Mesothelial cell of epicardium (in vitro differentiated cells): ENCODE results near the gene MX2. TPM values are rescaled to one million over a fixed set of nuclear protein-coding genes. Genes with fewer than 3 reads are reported as not detected.
A peak's percentile ranks its signal among the peaks of the same experiment; 100 is the strongest.

ENCODE experiments used
- DNase-seq, 2 experiments: peaks; one replicate each; pipeline ENCODE4 v3.0.0; 2021; ENCODE audit warnings: low spot score in 2 of 2; ENCODE audit not compliant: unreplicated experiment in 2 of 2
- H3K27ac Mint-ChIP-seq: 2 replicates; pipeline ENCODE4 v1.8.0; 2021; ENCODE audit warnings: mixed read lengths
- H3K27me3 Mint-ChIP-seq: 2 replicates; pipeline ENCODE4 v1.8.0; 2021; ENCODE audit warnings: low read depth, mixed read lengths
- H3K36me3 Mint-ChIP-seq: 2 replicates; pipeline ENCODE4 v1.8.0; 2021; ENCODE audit warnings: mixed read lengths
- H3K4me1 Mint-ChIP-seq: 2 replicates; pipeline ENCODE4 v1.8.0; 2021; ENCODE audit warnings: mixed read lengths
- H3K4me3 Mint-ChIP-seq: 2 replicates; pipeline ENCODE4 v1.8.0; 2021; ENCODE audit warnings: mild to moderate bottlenecking, moderate library complexity, mixed read lengths
- H3K9me3 Mint-ChIP-seq: 2 replicates; pipeline ENCODE4 v1.8.0; 2021; ENCODE audit warnings: mixed read lengths
- total RNA-seq: library from RNA; stranded (reverse); gene quantifications from 3 replicates; pipeline ENCODE4 v1.2.1, GENCODE V29; 2021
- TF ChIP-seq, protein P1 (sequence below): fragments of 200-600 bp; sonication (generic); IDR thresholded peaks from one replicate; pipeline ENCODE4 v1.5.0; 2021; ENCODE audit warnings: antibody characterized with exemption; ENCODE audit not compliant: unreplicated experiment

Gene MX2
- total RNA-seq, 1 donor from 2014 or later = 3.2 TPM

DNA sequence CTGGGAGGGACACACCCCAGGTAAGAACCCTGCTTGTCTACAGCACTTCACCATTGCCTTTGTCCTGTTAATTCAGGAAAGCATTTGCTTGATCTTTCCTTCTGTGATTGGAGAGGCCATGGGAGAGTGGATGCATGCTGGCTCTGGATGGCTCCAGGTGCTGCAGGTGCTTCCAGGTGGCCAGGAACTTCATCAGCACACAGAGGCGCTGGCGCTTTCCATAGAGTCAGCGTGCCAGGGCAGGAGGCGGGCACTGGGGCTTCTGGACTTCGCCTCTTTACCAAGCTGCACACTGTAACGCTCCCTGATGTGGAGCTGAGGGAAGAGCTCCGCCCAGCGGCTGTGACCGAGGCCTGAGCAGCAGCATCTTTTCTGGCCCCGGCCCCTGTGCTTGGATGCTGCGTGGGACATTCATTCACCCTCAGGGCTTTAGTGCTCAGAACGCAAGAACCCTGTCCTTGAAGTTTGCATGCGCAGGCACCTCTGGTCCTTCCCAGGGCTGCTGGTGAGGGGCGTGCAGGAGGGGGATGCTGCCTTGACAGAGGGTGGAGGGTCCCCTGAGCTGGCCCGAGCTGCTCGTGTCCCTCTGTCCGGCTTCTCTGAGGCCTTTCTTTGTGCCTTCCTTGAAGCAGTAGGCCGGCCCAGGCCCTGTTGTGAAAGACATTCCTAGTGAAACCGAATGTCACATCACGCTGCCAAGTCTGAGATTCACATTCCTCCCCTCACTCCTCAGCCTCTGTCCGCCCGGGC lies 1.6 kb upstream of the MX2 start:
- no peaks in the 10 kb centered on the region for H3K9me3 Mint-ChIP-seq
- no peaks in the 10 kb centered on the region for H3K36me3 Mint-ChIP-seq
- H3K27ac Mint-ChIP-seq = no peak overlapping the region
- no peak overlapping the region for H3K4me3 Mint-ChIP-seq
- H3K4me1 Mint-ChIP-seq = no peaks in the 10 kb centered on the region
- peaks cover 10% of the 10 kb centered on the region for H3K27me3 Mint-ChIP-seq
- peak in 1 of 2 experiments; percentile 34 for DNase-seq
- TF ChIP-seq, protein P1, sequence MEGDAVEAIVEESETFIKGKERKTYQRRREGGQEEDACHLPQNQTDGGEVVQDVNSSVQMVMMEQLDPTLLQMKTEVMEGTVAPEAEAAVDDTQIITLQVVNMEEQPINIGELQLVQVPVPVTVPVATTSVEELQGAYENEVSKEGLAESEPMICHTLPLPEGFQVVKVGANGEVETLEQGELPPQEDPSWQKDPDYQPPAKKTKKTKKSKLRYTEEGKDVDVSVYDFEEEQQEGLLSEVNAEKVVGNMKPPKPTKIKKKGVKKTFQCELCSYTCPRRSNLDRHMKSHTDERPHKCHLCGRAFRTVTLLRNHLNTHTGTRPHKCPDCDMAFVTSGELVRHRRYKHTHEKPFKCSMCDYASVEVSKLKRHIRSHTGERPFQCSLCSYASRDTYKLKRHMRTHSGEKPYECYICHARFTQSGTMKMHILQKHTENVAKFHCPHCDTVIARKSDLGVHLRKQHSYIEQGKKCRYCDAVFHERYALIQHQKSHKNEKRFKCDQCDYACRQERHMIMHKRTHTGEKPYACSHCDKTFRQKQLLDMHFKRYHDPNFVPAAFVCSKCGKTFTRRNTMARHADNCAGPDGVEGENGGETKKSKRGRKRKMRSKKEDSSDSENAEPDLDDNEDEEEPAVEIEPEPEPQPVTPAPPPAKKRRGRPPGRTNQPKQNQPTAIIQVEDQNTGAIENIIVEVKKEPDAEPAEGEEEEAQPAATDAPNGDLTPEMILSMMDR = no peak

DNA sequence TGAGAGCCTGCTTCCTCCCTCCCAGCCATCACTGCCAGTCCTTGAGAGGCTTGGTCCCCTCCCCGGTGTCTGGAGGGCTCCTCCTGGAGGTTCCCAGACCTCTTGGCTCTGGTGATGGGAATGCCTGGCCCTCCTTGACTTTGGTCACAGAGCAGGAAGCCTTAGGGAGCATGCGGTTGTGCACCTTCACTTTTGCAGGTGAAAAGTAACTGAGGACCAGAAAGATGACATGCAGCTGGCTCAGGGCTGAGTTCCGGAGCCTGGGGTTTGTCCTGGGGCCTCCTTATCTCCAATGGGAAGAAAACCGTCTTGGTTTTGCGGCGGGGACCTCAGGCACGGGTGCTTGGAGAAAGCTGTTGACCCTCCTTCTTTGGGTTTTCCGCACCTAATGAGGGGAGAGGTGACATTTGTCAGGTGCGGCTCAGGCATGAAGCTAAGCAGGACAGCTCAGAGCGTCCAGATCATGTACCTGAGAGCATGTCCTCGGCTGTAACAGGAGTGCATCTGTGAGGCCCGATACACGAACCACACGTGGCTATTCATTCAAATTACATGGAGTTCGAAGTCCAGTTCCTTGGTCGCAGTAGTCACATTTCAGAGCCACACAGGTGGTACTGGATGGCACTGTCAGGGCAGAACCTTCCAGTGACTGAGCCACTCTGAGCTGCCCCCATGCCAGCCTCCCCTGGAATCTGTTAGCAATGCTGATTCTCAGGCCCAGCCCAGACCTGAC lies 608 bp upstream of the MX2 start:
- H3K4me3 Mint-ChIP-seq = no peak overlapping the region
- H3K9me3 Mint-ChIP-seq = no peaks in the 10 kb centered on the region
- TF ChIP-seq, protein P1 = no peak
- H3K36me3 Mint-ChIP-seq = no peaks in the 10 kb centered on the region
- peak in 1 of 2 experiments; percentile 31 for DNase-seq
- no peaks in the 10 kb centered on the region for H3K4me1 Mint-ChIP-seq
- H3K27ac Mint-ChIP-seq = no peak overlapping the region
- peaks cover 8% of the 10 kb centered on the region for H3K27me3 Mint-ChIP-seq

DNA sequence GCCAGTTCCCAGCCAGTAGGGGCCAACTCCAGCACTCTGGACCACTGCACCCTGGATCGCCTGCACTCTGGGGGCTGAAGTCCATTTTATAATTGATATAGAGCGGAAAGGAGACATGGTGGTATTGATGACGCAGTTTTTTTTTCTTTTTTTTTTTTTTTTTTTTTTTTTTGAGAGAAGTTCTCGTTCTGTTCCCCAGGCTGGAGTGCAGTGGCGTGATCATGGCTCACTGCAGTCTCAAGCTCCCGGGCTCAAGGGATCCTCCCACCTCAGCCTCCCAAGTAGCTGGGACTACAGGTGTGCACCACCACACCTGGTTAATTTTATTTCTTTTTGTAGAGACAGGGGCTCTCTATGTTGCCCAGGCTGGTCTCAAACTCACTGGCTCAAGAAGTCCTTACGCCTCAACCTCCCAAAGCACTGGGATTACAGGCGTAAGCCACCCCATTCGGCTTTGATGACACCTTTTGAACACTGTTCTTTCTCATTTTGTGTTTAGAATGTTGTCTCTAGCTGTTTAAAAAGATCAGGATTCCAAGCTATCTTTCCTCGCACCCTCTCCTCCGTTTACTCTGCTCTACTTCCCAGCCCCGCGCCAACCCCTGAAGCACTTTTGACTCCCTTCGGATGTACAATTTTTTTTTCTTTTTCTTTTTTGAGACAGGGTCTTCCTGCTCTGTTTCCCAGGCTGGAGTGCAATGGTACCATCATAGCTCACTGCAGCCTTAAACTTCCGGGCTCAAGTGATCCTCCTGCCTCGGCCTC lies 960 bp downstream of the MX2 start:
- Mint-ChIP-seq H3K9me3 (no peaks in the 10 kb centered on the region), H3K4me3 (no peak overlapping the region), H3K36me3 (no peaks in the 10 kb centered on the region), H3K27ac (no peak overlapping the region), H3K4me1 (no peaks in the 10 kb centered on the region), H3K27me3 (peaks cover 9% of the 10 kb centered on the region)
- DNase-seq = peak in 1 of 2 experiments; percentile 13
- TF ChIP-seq, protein P1 = no peak

DNA sequence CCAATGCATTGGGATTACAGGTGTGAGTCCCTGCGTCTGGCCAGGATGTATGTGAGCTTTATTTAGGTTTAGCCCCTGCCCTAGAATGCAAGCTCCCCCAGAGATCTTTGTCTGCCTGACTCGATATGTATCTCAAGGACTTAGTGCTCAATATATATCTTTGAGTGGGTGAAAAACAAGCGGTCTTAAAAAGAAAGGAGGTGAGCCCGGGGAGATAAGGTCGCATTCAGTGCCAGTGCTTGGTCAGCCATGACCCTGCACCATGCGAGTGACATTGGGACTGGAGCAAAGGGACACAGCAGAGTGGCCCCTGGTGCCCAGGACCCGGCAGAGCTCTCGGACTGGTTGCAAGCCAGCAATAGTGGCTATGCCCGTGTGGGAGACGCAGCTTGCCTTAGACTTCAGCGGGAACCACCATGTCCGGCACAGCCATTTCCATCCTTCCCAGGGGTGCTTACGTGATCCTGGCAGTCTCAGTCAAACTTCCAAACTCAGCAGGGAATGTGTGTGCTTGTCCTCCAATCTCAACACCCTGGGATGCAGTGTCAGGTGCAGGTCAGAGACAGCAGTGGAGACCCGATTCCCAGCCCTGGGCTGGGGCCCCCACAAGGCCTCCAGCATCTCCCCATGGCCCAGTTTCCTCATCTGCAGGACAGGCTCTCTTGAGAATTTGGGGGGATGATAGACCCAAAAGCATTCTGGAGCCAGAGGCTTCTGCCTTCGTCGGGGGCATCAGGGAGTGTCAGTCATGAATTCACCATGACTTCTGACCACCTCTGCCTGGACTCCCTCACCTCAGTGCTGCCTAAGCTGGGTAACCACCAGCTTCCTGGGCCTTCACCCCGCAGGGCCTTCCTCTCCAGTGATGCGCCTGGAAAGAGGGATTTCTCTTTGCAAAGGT lies 1.8 kb downstream of the MX2 start:
- H3K9me3 Mint-ChIP-seq = no peaks in the 10 kb centered on the region
- no peaks in the 10 kb centered on the region for H3K36me3 Mint-ChIP-seq
- no peak overlapping the region for H3K27ac Mint-ChIP-seq
- H3K4me3 Mint-ChIP-seq = no peak overlapping the region
- TF ChIP-seq, protein P1 = no peak
- no peaks in the 10 kb centered on the region for H3K4me1 Mint-ChIP-seq
- H3K27me3 Mint-ChIP-seq = peaks cover 13% of the 10 kb centered on the region
- DNase-seq = peak in 1 of 2 experiments; percentile 26

DNA sequence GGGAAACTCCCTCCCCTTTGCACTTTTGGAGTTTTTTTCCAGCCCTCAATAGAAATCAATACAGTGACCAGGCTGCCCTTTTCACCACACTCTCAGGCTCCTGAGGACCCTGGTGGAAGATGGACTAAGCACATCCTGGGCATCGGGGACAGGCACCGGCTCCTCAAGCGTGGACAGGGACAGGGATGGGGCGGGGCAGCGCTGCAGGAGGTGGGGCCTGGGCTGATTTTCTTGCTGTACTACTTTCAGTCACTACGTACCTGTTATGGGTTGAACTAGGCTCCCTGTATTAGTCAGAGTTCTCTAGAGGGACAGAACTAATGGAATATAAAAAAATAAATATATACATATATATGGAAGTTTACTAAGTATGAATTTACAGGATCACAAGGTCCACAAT lies 2.5 kb downstream of the MX2 start:
- Mint-ChIP-seq H3K36me3 (no peaks in the 10 kb centered on the region), H3K4me1 (peaks cover 4% of the 10 kb centered on the region), H3K27me3 (peaks cover 15% of the 10 kb centered on the region), H3K4me3 (no peak overlapping the region), H3K9me3 (no peaks in the 10 kb centered on the region), H3K27ac (no peak overlapping the region)
- TF ChIP-seq, protein P1 = no peak
- DNase-seq = no peak
